Measurements from ENCODE around the gene TMEM63A. TPM values are rescaled to one million over a fixed set of nuclear protein-coding genes. Genes with fewer than 3 reads are reported as not detected.
A peak's percentile ranks its signal among the peaks of the same experiment; 100 is the strongest.

TMEM63A gene
- total RNA-seq, 1 experiment from 2014 or later = 91.7 TPM

- H3K27ac Mint-ChIP-seq = peak overlapping the region; percentile 32; the same call in 1 of the 2 replicates
- peaks cover 12% of the 10 kb centered on the region for H3K4me1 Mint-ChIP-seq
- ChIA-PET POLR2A (interaction anchor here (0.8 kb wide), 1 partner anchor 68 kb away, joined by 3 read pairs; no protein-coding TSS in a partner anchor), CTCF (interaction anchor here (0.8 to 3.0 kb wide), 19 partner anchors 15 to 372 kb away, joined by 3 to 32 read pairs (median 5); partner anchors contain the start of genes EPHX1, LEFTY1, SRP9 and TMEM63A)
- H3K9me3 Mint-ChIP-seq = peaks cover under 1% of the 10 kb centered on the region; the same call in 1 of the 2 replicates
- ATAC-seq = no peak
- no peaks in the 10 kb centered on the region for H3K27me3 Mint-ChIP-seq (ENCODE audit: low read depth)
- no peak for DNase-seq (ENCODE audit: low spot score)
- H3K36me3 Mint-ChIP-seq = peaks cover 43% of the 10 kb centered on the region
- H3K4me3 Mint-ChIP-seq = no peak overlapping the region
- no peak for TF ChIP-seq TEAD1 (CRISPR knock-in tag; IDR thresholded peaks at IDR 0.05)
Measured at GRCh38 chr1:225845097-225845496, 37.1 kb downstream of the TMEM63A start.

DNA sequence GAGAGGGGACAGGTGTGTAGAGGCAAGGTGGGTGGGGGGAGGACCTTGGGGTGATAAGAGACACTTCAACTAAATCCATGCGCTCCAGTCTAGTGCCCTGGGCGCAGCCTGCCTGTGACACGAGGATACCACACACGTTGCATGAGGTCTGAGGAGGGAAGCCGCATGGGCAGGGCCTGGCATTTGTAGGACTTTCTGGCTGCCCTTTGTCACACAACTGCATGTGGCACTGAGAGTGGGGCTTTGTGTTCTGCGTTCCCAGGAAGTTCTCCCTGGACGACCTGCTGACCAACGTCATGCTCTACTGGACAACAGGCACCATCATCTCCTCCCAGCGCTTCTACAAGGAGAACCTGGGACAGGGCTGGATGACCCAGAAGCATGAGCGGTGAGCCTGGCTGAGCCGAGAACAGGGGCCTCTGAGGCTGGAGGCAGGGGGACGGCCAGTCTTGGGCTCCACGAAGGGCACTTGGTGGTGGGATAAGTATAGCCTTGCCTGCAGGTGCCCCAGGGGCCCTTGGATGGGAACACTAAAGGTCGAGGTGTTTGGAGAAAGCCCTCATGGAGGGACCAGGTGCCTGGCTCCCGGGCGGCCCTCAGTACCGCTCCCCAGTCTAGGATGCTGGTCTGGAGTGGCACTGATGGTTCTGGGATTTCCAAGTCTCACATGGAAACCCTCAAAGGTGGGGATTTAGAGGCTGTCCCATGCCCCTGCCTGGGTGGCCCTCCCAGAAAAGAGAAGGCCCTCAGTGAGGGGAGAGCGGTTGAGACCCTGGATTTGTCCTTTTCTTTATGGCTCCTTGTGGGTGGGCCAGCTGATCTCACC is 37.7 kb downstream of the TMEM63A start:
- H3K27me3 Mint-ChIP-seq (ENCODE audit: low read depth) = no peaks in the 10 kb centered on the region
- no peak overlapping the region for H3K27ac Mint-ChIP-seq
- TF ChIP-seq ZNF232 (CRISPR knock-in tag; IDR thresholded peaks at IDR 0.05) (no peak), TP53 (CRISPR knock-in tag; IDR thresholded peaks at IDR 0.05) (no peak), ZNF219 (CRISPR knock-in tag; IDR thresholded peaks at IDR 0.05; ENCODE audit: borderline replicate concordance) (no peak), SMAD3 (CRISPR knock-in tag; IDR thresholded peaks at IDR 0.05; ENCODE audit: borderline replicate concordance) (no peak), HMGA2 (CRISPR knock-in tag; IDR thresholded peaks at IDR 0.05) (no peak), CTCF (IDR thresholded peaks at IDR 0.05) (no peak), ZMAT4 (CRISPR knock-in tag; IDR thresholded peaks at IDR 0.05) (no peak), ELF4 (CRISPR knock-in tag; IDR thresholded peaks at IDR 0.05; ENCODE audit: low read depth) (no peak), RELA (CRISPR knock-in tag; IDR thresholded peaks at IDR 0.05; ENCODE audit: borderline replicate concordance) (no peak), ETV6 (CRISPR knock-in tag; IDR thresholded peaks at IDR 0.05) (no peak), SP1 (CRISPR knock-in tag; conservative IDR thresholded peaks at IDR 0.05) (no peak)
- TF ChIP-seq, protein P1, sequence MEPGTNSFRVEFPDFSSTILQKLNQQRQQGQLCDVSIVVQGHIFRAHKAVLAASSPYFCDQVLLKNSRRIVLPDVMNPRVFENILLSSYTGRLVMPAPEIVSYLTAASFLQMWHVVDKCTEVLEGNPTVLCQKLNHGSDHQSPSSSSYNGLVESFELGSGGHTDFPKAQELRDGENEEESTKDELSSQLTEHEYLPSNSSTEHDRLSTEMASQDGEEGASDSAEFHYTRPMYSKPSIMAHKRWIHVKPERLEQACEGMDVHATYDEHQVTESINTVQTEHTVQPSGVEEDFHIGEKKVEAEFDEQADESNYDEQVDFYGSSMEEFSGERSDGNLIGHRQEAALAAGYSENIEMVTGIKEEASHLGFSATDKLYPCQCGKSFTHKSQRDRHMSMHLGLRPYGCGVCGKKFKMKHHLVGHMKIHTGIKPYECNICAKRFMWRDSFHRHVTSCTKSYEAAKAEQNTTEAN (CRISPR knock-in tag; IDR thresholded peaks at IDR 0.05) = no peak
- TF ChIP-seq, protein P2, sequence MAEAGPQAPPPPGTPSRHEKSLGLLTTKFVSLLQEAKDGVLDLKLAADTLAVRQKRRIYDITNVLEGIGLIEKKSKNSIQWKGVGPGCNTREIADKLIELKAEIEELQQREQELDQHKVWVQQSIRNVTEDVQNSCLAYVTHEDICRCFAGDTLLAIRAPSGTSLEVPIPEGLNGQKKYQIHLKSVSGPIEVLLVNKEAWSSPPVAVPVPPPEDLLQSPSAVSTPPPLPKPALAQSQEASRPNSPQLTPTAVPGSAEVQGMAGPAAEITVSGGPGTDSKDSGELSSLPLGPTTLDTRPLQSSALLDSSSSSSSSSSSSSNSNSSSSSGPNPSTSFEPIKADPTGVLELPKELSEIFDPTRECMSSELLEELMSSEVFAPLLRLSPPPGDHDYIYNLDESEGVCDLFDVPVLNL (CRISPR knock-in tag; IDR thresholded peaks at IDR 0.05; ENCODE audit: borderline replicate concordance, low read depth) = no peak
- TF ChIP-seq, protein P3, sequence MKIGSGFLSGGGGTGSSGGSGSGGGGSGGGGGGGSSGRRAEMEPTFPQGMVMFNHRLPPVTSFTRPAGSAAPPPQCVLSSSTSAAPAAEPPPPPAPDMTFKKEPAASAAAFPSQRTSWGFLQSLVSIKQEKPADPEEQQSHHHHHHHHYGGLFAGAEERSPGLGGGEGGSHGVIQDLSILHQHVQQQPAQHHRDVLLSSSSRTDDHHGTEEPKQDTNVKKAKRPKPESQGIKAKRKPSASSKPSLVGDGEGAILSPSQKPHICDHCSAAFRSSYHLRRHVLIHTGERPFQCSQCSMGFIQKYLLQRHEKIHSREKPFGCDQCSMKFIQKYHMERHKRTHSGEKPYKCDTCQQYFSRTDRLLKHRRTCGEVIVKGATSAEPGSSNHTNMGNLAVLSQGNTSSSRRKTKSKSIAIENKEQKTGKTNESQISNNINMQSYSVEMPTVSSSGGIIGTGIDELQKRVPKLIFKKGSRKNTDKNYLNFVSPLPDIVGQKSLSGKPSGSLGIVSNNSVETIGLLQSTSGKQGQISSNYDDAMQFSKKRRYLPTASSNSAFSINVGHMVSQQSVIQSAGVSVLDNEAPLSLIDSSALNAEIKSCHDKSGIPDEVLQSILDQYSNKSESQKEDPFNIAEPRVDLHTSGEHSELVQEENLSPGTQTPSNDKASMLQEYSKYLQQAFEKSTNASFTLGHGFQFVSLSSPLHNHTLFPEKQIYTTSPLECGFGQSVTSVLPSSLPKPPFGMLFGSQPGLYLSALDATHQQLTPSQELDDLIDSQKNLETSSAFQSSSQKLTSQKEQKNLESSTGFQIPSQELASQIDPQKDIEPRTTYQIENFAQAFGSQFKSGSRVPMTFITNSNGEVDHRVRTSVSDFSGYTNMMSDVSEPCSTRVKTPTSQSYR (CRISPR knock-in tag; IDR thresholded peaks at IDR 0.05) = no peak
- TF ChIP-seq, protein P4, sequence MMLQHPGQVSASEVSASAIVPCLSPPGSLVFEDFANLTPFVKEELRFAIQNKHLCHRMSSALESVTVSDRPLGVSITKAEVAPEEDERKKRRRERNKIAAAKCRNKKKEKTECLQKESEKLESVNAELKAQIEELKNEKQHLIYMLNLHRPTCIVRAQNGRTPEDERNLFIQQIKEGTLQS (CRISPR knock-in tag; conservative IDR thresholded peaks at IDR 0.05) = no peak
- CTCF ChIA-PET = interaction anchor here (0.9 to 3.0 kb wide), 12 partner anchors 16 to 370 kb away, joined by 3 to 32 read pairs (median 9); partner anchors contain the start of genes EPHX1, SRP9 and TMEM63A
- peaks cover 12% of the 10 kb centered on the region for H3K4me1 Mint-ChIP-seq
- no peak overlapping the region for H3K4me3 Mint-ChIP-seq
- H3K9me3 Mint-ChIP-seq = no peaks in the 10 kb centered on the region
- peaks cover 40% of the 10 kb centered on the region for H3K36me3 Mint-ChIP-seq
- POLR2A ChIA-PET = interaction anchor here (0.8 kb wide), 1 partner anchor 67 kb away, joined by 3 read pairs; no protein-coding TSS in a partner anchor
- ATAC-seq (no peak), DNase-seq (ENCODE audit: low spot score) (no peak)
